GM19372 (cell line): ENCODE data around the gene INTS11.

Source experiments
- ATAC-seq: cut with Tn5 transposase; IDR thresholded peaks from one replicate; pipeline ENCODE4 v1.9.1; 2021; ENCODE audit warnings: mild to moderate bottlenecking, low read depth, moderate library complexity; ENCODE audit not compliant: unreplicated experiment

INTS11 gene

DNA sequence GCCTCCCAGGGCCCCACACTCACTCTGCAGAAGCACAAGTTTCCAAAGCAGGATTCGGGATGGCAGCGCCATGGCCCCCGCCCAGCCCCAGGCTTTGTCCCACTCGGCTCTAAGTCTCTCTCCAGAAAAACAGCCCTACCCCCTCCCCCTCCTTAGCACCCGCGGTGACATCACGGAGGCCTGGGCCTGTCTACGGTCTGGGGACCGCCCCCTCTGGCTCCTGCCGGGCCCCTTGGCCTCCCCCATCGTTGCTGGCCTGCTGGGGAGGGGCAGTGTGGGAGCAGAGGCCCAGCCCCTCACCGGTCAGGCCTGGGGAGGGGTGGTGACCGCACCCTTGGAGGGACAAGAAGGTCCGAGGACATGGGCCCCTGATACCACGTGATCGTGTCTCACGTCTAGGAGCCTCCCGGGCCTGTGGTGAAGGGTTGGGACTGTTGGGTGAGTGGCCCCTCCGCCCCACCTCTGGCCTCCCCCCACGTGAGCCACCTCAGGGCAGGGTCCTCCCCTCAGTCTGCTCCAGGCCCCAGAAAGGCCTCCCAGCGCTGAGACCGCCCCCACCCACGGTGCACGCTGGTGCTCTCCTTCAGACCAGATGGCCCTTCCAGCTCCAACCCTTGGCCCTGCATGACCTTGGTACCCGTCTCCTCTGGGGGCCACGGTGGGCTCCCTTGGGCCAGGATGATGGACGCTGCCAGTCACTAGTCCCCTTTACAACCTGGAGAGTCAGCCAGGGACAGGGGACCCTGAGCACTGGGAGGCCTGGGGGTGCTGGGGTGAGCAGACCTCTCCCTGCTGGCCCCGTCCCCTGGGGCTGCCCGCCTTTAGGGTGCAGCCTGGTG lies 34.2 kb upstream of the INTS11 start, which contains the start of gene MXRA8:
Gene MXRA8 (minus strand): TSS at position 123 of the 839 bp plus-strand sequence. CDS start 51 bp downstream, at position 72.
- ATAC-seq, result no peak

DNA sequence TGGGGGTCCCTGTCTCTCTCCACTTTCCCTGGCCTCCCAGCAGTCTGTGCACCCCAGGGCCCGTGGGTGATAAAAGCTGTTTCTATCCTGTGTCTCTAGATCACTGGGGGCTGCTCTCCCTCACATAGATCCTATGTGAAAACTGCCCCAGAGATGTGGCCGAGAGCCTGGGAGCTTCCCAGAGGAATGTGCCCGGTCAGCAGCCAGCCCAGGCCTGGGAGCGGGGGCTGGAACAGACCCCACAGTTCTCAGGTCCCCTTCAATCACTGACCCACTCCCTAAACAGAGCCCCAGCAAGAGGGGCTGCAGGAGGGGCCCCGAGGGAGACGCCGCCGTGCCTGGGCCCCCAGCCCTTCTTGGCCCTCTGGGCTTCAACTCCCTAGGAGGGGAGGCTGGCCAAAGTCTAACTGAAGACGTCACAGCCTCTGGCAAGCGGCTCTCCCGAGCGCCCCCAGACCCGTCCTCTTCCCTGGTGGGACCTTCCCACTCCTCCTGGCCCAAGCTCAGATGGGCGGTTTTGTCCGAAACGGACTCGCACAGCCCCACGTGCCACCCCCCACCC lies 33.5 kb upstream of the INTS11 start:
- no peak for ATAC-seq

DNA sequence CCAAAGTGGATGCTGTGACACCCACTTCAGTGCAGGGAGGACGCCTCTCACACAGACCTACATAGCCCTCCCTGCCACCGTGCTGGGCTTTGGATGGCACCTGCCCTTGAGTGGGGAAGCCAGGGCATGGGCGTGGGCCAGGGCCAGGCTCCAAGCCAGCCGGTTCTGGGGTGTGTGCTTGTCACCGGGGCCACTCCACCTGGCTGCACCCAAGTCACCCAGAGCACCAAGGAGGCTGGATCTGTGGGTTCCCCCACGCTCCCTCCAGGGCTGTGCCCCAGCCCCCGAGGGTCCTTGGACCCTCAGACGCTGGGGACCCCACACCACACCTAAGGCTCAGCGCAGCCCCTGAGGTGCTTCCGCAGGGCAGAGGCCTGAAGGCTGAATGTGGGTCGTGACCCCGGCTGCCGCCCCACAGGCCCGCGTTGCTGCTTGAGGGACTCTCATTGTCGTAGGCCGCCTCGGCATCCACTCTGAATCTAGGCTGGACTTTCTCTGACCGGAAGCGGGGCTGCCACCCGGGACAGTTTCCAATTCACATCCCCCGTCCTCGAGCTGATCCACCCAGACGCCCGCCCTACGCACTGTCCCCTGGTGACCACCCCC lies 32.4 kb upstream of the INTS11 start:
- no peak for ATAC-seq

DNA sequence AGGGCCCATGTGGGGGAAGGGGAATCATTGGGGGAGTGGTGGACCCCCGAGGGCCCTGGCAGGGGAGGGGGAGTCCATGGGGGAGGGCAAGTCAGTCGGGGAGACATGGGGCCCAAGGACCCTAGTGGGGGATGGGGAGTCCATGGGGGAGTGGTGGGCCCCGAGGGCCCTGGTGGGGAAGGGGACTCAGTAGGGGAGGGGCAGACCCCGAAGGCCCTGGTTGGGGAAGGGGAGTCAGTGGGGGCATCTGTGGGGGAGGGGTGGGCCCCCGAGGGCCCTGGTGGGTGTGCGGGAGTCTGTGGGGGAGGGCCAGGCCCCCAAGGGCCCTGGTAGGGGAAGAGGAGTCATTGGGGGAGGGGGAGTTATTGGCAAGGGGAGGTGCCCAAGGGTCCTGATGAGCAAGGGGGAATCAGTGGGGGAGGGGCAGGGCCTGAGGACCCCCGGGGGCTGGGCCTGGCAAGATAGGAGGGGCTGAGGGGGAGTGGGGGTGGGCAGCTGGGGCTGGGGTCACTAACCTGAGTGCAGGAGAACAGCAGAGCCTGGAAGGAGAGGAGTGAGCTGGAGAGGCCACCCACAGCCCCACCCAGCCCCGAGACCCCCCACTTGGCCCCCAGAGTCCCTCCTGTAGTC lies 31.8 kb upstream of the INTS11 start:
- no peak for ATAC-seq

DNA sequence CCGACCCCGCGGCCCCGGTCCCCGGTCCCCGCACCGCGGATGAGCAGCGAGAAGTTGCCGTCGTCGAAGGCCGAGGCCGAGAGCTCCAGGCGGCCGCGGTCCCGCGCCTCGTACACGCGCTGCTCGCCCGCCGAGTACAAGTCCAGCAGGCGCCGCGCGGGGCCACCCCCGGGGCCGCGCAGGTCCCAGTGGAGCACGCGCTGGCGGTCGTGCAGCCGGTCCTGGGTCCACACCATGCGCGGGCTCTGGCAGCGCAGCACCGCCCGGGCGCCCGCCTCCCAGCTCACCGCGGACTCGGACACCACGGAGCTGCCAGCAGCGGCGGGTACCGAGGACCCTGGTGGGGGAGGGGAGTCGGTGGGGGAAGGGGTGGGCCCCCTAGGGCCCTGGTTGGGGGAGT lies 31.0 kb upstream of the INTS11 start:
- no peak for ATAC-seq

DNA sequence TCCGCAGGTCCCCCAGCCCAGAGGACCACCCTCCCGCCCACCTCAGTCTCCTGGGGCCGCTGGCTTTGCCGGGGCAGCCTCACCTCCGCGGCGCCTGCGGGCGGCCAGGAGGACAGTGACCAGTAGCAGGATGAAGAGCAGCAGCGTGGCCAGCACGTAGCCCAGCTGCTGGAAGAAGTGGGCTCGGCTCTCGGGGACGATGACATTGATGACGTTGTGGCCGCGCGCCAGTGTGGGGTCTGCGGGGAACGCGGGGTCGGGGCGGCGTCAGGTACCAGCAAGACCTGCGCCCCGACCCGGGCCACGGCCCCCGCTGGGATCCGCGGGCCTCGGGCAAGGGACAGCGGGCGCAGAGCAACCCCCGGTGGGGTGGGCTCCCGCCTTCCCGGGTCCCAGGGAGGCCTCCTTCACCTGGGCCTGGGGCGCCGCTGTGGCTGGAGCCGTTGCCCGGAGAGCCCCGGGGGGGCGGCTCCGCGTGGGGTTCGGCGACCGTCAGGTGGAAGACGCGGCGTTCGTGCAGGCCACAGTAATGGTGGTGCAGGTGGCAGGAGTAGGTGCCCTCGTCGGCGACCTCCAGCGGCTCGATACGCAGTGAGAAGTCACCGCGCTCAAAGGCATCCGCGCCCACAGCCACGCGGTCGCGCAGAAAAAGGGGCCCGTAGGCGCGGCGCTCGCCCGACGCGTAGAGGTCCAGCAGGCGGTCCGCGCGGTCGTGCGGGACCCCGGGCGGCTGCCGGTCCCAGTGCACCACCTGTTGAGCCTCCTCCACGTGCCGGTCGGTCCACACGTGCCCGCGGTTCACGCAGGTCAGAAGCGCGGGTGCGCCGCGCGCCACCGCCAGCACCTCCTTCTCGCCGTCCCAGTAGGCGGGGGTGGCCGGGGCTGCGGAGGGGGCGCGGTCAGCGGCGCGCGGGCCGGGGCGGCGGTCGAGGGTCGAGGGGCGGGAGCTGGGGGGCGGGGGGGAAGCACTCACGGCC lies 30.1 kb upstream of the INTS11 start:
- ATAC-seq, result no peak

DNA sequence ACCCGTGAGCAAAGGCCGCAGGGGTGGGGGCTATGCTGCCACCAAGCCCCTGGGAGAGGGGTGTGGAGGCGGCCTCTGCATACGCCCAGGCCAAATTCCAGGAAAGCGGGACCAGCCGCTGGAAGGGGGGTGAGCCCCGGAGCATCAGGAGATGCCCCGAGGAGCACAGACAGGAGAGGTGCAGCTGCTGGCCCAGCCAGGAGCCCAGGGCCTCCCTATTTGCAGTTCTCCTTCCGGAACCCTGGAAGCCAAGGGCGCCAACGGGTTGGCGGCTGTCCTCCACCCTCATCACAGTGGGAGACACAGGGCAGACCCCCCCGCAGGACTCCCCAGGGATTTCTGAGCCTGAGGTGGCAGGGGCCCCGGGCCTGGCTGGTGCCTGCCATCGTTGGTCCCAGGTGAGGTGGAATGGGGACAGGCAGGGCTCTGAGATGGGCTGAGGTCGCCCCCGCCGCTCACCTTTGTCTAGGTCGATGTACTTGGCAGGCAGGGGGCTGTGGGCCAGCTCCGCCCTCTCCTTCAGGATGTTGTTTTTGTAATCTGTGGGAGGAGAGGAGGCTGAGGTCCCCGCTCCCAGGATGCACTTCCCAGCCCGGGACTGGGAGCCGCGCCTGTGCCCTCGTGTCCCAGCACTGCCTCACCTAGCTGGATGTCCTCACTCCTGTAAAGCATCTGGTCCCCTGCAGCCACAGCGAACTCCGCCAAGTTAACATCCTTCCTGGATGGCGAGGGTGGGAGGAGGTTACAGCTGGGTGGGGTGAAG lies 29.1 kb upstream of the INTS11 start:
- ATAC-seq, result no peak

DNA sequence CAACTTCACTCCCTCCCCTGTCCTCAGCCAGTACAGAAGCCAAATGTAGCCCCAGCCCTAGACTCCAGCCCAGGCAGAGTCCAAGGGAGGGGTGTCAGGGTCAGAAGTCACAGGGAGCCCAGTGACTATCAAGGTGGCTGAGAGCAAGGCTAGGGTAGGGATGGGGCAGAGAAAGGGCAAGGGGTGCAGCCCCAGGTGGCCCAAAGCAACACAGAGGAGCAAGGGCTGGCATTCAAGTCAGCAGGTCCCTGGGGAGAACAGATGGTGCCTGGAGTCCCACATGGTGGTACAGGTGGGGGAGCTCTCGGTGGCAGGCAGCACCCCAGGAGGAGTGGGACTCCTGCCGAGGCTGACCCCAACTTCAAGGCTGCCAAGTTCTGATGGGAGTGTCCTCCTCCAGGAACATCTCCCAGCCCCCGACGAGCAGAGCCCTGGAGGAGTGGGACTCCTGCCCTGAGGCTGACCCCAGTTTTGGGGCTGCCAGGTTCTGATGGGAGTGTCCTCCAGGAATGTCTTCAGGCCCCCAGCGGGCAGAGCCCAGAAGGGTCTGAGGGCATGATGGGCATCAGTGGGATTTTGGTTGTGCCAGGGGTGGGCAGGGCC lies 28.4 kb upstream of the INTS11 start:
- no peak for ATAC-seq

DNA sequence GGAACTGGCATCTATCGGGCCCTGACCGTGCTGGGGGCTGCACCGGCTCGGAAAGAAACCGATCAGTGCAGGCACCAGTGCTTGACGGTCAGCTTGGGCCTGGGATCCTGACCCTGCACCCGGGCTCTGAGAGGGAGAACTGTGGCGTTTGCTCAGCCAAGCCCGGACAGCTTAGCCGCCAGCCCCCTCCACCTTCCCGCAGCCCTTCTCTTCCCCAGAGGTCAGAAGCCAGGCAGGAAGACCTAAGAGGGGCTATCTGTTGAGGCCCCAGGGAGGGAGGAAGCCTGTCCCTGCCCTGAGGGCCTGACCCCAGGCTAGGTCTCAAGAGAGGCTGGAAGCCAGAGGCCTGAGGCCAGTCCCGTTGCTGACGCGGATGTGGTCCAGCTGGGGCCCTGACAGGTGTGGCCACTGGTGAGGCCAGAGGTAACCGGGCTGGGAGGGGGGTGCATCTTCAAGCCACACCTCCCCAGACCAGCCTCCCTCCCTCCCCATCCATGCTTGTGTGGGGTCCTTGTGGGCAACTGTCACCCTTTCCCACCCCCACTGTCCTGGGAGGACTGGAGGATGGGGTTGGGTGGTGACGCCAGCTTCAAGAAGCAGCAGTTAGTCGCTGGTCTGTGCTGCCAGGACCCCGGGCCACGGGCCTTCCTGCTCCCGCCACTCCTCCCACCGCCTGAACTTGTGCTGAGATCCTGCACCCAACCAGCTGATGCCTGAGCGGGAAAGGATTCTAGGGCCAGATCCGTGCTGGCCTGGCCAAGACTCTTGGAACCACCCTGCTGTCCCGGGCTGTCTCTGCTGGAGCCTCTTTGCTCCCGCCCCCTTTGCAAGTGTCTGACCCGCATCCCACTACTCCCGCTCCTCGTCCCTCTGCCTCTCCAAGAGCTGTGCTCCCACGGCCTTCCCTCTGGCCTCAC lies 27.3 kb upstream of the INTS11 start:
- no peak for ATAC-seq

DNA sequence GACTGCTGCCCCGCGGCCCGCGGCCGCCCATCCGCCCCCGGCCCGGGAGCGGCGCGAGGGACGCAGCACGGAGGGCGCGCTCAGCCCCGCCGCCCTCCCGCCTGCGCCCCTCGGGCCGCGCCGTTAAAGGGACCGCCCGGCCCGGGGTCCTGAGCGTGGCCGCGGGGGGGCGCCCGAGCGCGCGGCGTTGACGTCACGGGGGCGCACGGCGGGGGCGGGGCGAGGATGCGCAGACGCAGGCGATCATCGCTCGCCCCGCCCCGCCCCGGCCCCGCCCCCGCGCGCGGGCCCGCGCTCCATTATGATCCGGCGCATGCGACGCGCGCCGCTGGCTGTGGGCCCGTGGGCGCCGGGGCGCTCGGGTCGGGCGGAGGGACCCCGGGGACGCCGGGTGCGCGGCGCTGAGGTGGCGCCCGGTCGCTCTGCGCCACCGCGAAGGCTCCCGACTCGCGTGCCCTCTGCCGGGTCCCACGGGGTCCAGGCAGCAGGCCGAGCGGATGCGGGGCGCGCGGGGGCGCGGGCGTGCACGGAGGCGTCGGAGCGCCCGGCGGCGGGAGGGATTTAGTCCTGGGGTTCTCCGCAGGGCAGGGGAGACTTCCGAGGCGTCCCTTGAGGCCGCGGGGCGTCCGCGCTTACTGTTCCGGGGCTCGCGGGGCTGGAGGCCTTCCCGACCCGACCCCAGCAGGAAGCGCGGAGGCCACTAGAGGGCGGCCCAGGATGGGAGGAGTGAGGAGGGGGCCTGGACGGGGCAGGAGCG lies 25.0 kb upstream of the INTS11 start, which contains the start of gene DVL1:
Gene DVL1 (minus strand): TSS at position 163 of the 757 bp plus-strand sequence. CDS start 353 bp downstream, outside the sequence.
- ATAC-seq, result peak; percentile 78

DNA sequence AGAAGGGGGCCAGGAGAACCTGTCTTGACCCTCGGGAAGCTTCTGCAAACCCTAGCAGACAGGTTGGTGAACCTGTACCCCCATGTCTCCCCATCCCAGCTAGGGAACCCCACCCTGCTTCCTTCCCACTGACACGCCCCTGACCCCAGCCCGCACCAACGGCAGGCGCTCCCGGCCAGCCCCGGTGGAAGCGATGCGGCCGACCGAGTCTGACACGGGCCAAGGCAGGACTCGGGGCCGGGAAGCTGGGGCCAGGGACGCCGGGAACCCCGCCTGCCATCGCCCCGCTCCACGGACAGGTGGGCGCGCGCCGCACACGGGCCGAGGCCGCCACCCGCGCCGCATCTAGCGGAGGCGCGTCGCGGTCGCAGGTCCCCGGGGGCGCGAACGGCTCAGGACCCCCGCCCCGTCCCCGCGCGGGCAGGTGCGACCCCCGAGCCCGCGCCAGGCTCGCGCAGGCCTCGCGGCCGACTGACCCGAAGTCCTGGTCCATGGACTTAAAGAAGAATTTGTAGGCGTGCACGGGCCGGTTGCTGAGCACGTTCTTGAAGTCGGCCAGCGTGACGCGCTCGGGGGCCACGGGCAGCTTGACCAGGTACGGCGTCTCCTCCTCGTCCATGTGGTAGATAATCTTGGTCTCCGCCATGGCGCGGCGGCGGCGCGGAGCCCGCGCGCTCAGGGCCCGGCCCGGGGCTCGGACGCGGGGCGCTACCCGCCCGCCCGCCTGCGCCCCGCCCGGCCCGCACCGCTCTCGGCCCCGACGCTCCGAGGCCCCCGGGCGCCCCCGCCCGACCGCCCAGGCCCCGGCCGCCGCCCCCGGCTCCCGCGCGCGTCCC lies 24.2 kb upstream of the INTS11 start:
- no peak for ATAC-seq

DNA sequence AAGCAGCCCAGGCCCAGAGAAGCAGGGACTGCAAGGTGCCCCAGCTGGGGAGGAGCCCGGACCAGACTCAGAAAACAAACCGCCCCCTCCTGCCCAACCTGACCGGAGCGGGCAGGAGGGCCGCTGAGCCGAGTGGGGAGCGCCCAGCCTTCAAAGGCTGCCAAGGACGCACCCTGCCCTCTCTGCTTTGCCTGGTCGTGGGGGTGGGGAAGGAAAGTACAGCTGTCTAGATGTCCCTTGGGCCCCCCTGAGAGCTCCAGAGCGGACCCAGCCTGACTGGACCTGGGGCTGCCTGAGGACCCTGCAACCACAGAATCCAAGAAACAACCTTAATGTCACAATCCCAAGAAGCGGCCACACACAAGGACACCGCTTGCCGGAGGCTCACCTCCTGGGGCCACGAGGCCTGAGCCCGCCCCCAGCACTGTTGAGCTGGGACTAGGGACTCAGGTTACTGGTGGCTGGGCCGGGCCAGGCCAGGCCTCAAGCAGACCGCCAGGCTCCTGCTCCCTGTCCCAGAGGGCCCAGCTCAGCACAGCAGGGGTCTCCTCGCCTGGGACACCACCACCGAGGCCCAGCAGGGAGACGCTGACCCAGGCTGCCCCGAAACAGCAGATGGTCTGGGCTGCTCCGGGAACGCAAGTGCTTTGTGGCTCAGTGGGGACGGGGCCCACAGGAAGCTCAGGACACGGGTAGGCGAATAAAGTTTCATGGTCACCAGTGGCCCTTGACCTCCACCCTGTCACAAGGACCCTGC lies 23.4 kb upstream of the INTS11 start:
- ATAC-seq, result no peak

DNA sequence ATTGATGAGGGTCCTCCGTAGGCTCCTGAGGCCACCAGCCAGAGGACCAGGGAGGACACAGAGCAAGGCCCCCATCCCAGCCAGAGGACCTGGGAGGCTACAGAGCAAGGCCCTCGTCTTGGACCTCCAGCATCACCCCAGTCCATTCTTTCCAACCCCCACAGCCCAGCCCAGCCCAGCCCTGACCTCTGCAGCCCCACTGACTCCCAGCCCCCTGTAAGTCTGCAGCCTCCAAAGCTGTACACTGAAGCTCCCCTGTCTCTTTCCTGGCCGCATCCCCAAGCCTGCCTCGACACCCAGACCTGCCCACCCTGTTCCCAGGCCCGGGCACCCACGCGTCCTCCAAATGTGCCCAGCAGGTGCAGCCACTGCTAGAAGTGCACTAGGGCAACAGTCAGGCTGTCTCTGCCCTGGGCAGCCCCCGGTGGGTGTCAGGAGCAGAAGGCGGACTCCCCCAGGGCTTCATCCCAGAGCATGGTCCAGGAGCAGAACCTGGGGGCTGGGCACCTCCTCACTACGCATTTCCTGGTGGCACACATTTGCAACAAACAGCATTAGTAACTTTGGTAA lies 22.7 kb upstream of the INTS11 start:
- ATAC-seq, result no peak

DNA sequence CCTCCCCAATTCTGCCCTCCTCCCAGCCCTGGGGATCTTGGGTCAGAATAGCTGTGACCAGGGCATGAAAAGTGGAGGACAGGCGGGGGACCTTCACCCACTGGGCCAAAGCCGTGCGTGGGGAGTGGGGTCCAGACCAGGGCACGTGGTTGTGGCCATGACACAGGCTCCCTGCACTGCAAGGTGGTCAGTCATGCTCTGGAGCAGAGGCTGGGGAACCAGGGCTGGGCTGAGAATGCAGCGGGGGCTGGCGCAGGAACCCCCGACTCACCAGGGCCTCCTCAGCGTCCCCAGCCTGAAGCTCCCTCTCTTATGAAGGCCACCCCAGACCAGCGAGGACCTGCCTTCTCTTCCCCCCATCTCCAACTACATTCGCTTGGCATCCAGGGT lies 22.0 kb upstream of the INTS11 start:
- ATAC-seq, result no peak

DNA sequence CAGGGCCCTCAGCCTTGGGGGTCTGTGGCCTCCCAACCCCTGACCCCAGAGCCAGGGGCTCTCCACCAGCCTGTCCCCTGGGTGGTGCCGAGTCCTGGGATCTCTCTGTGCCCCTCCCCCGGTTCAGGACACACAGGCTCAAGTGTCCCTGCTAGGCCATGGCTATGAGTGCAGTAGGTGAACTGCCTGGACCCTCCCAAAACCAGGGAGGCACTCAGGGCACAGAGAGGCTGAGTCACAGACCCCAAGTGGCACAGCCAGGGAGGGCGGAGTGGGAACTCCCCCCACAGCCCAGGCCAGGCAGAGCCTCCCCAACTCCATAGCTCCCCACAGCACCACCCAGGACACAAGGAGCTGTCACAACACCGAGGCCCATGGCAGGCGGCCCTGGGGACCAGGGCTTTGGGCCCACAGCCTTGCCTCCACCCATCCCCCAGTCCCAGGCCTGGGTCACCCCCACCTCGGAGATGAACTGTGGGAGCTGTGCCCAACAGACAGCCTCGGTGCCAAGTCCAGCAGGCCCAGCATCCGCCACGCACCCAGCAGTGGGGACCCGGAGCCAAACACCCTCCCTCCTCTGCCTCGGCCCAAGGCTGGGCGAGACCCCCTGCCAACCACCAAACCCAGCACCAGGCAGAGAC lies 21.5 kb upstream of the INTS11 start:
- no peak for ATAC-seq
